Mesendoderm (in vitro differentiated cells): Measurements from ENCODE around the gene ABHD17A.

Source experiments
- DNase-seq: peaks from one replicate; pipeline ENCODE4 v3.0.0; 2013
- H2AK5ac ChIP-seq: 2 replicates; pipeline ENCODE4 v1.6.1; 2013; ENCODE audit warnings: low read length, inconsistent platforms
- H2BK120ac ChIP-seq: 2 replicates; pipeline ENCODE4 v1.6.1; 2013; ENCODE audit warnings: low read depth, mild to moderate bottlenecking, low read length, moderate library complexity, mixed read lengths
- H2BK15ac ChIP-seq: replicated peaks from 2 replicates; pipeline ENCODE4 v1.6.1; 2013; ENCODE audit warnings: low read depth, mild to moderate bottlenecking, moderate library complexity
- H2BK5ac ChIP-seq: 2 replicates; pipeline ENCODE4 v1.6.1; 2013; ENCODE audit warnings: low read length, inconsistent platforms
- H3K18ac ChIP-seq: 2 replicates; pipeline ENCODE4 v1.6.1; 2013; ENCODE audit warnings: mild to moderate bottlenecking, low read length, mixed read lengths
- H3K23ac ChIP-seq: one replicate; pipeline ENCODE4 v1.6.1; 2013; ENCODE audit warnings: low read length
- H3K27ac ChIP-seq: 2 replicates; pipeline ENCODE4 v1.5.1; 2013; ENCODE audit warnings: low read depth, mild to moderate bottlenecking, inconsistent platforms, low read length, moderate library complexity
- H3K27me3 ChIP-seq: 2 replicates; pipeline ENCODE4 v1.6.1; 2013; ENCODE audit warnings: low read length, control low read depth, mild to moderate bottlenecking, inconsistent platforms; ENCODE audit not compliant: insufficient read depth, poor library complexity
- H3K36me3 ChIP-seq: 2 replicates; pipeline ENCODE4 v1.6.1; 2013; ENCODE audit warnings: low read length, inconsistent platforms; ENCODE audit not compliant: control insufficient read depth, insufficient read depth
- H3K4ac ChIP-seq: one replicate; pipeline ENCODE4 v1.6.1; 2013; ENCODE audit warnings: low read depth, mild to moderate bottlenecking, low read length, moderate library complexity
- H3K4me1 ChIP-seq: 2 replicates; pipeline ENCODE4 v1.6.1; 2013; ENCODE audit warnings: low read depth, low read length, inconsistent platforms; ENCODE audit not compliant: control insufficient read depth
- H3K4me2 ChIP-seq: 2 replicates; pipeline ENCODE4 v1.6.1; 2013; ENCODE audit warnings: low read length
- H3K4me3 ChIP-seq: 2 replicates; pipeline ENCODE4 v1.5.1; 2013; ENCODE audit warnings: mild to moderate bottlenecking, low read length
- H3K56ac ChIP-seq: one replicate; pipeline ENCODE4 v1.6.1; 2013; ENCODE audit warnings: low read length
- H3K79me1 ChIP-seq: 2 replicates; pipeline ENCODE4 v1.6.1; 2013; ENCODE audit warnings: low read length, inconsistent platforms
- H3K79me2 ChIP-seq: 2 replicates; pipeline ENCODE4 v1.6.1; 2013; ENCODE audit warnings: mild to moderate bottlenecking, low read length; ENCODE audit not compliant: control insufficient read depth, insufficient read depth
- H3K9ac ChIP-seq: 2 replicates; pipeline ENCODE4 v1.6.1; 2013; ENCODE audit warnings: low read length, inconsistent platforms
- H4K5ac ChIP-seq: one replicate; pipeline ENCODE4 v1.6.1; 2013; ENCODE audit warnings: low read length
- H4K8ac ChIP-seq: one replicate; pipeline ENCODE4 v1.6.1; 2013; ENCODE audit warnings: low read depth, mild to moderate bottlenecking, control low read depth, low read length, moderate library complexity
- WGBS: extraction: QIAGEN DNeasy Blood & Tissue Kit; methylation state at CpG from one replicate; pipeline ENCODE4 v1.1.7; 2013; ENCODE audit warnings: low lambda C conversion rate, missing lambda C conversion rate; ENCODE audit not compliant: insufficient coverage; ENCODE audit errors: extremely low coverage; 5-methylcytosine and 5-hydroxymethylcytosine counted together

The ABHD17A gene

DNA sequence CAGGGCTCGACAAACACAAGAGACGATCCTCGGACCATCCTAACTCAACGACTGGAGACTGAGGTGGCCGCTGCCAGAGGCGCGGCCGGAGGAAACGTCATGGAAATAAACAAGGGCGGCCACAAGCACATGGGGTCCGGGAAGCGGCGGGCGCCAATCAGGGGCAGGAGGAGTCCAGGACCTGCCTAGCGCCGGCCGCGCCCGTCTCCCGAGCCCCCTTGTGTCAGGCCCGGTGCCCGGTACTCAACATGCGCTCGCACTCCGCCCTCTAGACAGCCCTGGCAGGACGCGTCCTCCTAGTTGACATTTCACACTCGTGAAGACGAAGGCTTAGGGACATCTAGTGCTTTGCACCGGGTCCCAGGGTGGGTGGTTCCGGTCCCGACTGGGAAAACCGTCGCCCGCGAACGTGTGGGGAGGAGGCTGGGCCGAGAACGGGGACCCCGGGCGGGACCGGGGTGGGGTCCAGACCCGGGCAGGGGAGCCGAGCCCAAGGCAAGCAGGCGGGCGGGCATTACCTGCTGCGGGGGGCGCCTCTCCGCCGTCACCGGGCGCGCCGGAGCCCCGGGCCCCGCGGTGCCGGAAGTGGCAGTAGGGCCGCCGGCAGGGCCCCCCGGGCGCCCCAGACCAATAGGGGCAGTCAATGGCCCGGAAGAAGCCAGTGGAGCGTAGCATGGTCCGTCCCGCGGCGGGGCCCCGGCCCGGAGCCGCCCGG, 37.5 kb downstream of the ABHD17A start:
- DNase-seq = peak; percentile 74
- H3K79me1 ChIP-seq = peaks cover 25% of the 10 kb centered on the region

DNA sequence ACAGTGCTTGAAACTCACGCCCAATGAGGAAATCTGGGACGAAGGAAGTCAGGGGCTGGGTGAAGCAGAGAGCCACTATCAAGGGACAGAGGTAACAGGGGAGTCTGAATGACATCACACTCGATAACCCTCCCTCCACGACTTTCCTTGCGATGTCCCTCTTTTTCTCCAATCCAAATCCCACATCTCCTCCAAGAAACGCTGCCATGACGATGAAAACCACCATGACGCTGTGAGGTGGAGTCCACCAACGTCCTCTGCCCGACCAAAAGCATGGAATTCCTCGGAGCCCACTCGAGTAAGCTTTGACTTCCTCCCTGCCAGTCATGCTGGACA, 38.0 kb downstream of the ABHD17A start:
- no peak overlapping the region for H4K5ac ChIP-seq
- H3K79me1 ChIP-seq = peaks cover 25% of the 10 kb centered on the region
- H3K4me2 ChIP-seq = peak overlapping the region; percentile 53
- peak overlapping the region; percentile 97 for H3K4me3 ChIP-seq
- H3K23ac ChIP-seq = no peak overlapping the region
- peaks cover 4% of the 10 kb centered on the region for H3K4me1 ChIP-seq
- no peaks in the 10 kb centered on the region for H3K36me3 ChIP-seq
- no peak overlapping the region for H2AK5ac ChIP-seq
- DNase-seq = no peak
- no CpG with 5 or more reads among the region's 12 CpGs for WGBS
- no peak overlapping the region for H3K27ac ChIP-seq
- H3K9ac ChIP-seq = peak overlapping the region; percentile 93
- H2BK5ac ChIP-seq = no peak overlapping the region
- H3K27me3 ChIP-seq = no peaks in the 10 kb centered on the region
- no peak overlapping the region for H3K4ac ChIP-seq
- no peak overlapping the region for H2BK15ac ChIP-seq
- H4K8ac ChIP-seq = no peak overlapping the region
- H3K79me2 ChIP-seq = peaks cover 56% of the 10 kb centered on the region
- no peak overlapping the region for H3K18ac ChIP-seq
- peak overlapping the region; percentile 96 for H3K56ac ChIP-seq
- H2BK120ac ChIP-seq = no peak overlapping the region

More for the DNA sequence above, 37.5 kb downstream of the ABHD17A start:
- H3K4me3 ChIP-seq = peak overlapping the region; percentile 97
- H4K8ac ChIP-seq = no peak overlapping the region
- no peak overlapping the region for H2BK5ac ChIP-seq
- H3K18ac ChIP-seq = peak overlapping the region; percentile 88
- H3K36me3 ChIP-seq = no peaks in the 10 kb centered on the region
- H2BK15ac ChIP-seq = no peak overlapping the region
- H3K4me1 ChIP-seq = peaks cover 4% of the 10 kb centered on the region
- no peak overlapping the region for H4K5ac ChIP-seq
- no peak overlapping the region for H3K23ac ChIP-seq
- peak overlapping the region; percentile 93 for H3K9ac ChIP-seq
- H3K56ac ChIP-seq = peak overlapping the region; percentile 96
- H3K79me2 ChIP-seq = peaks cover 51% of the 10 kb centered on the region
- no peak overlapping the region for H2BK120ac ChIP-seq
- WGBS = no CpG with 5 or more reads among the region's 72 CpGs
- peak overlapping the region; percentile 53 for H3K4me2 ChIP-seq
- peak overlapping the region; percentile 91 for H3K4ac ChIP-seq
- H2AK5ac ChIP-seq = no peak overlapping the region
- H3K27me3 ChIP-seq = no peaks in the 10 kb centered on the region
- H3K27ac ChIP-seq = peak overlapping the region; percentile 98

DNA sequence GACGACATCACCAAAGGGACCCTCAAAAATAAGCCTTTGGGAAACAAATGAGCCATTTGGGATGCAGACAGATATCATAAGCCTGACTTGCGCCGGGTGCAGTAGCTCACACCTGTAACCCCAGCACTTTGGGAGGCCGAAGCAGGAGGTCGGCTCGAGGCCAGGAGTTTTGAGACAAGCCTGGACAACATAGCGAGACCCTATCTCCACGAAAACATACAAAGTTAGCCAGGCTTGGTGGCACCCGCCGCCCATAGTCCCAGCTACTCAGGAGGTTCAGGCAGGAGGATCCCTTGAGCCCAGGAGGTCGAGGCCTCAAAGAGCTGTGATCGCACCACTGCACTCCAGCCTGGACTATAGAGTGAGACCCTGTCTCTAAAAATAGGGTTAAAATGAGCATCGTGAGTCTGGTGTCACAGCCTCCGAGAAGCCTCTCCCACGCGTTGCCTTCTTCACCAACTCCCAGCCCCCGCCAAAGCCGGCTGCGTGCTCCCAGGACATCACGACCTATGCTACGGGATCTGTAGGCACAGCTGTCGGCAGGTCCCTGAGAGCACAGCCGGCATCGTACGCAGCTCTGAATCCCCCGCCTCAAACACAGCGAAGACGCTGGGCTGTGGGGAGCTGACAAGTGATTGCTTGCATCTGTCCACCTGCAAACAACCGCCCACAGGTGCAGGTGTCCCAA, 38.6 kb downstream of the ABHD17A start:
- no peaks in the 10 kb centered on the region for H3K36me3 ChIP-seq
- H2BK120ac ChIP-seq = no peak overlapping the region
- no peak overlapping the region for H3K27ac ChIP-seq
- no peak overlapping the region for H3K4me3 ChIP-seq
- no peaks in the 10 kb centered on the region for H3K27me3 ChIP-seq
- peak overlapping the region; percentile 93 for H3K9ac ChIP-seq
- H3K79me1 ChIP-seq = peaks cover 27% of the 10 kb centered on the region
- H2AK5ac ChIP-seq = no peak overlapping the region
- DNase-seq = no peak
- no peak overlapping the region for H4K8ac ChIP-seq
- H3K4me1 ChIP-seq = peaks cover 4% of the 10 kb centered on the region
- H3K4me2 ChIP-seq = peak overlapping the region; percentile 15
- H3K18ac ChIP-seq = no peak overlapping the region
- peak overlapping the region; percentile 34 for H3K56ac ChIP-seq
- no peak overlapping the region for H2BK5ac ChIP-seq
- H3K4ac ChIP-seq = no peak overlapping the region
- peaks cover 59% of the 10 kb centered on the region for H3K79me2 ChIP-seq
- no peak overlapping the region for H2BK15ac ChIP-seq
- H3K23ac ChIP-seq = no peak overlapping the region
- no peak overlapping the region for H4K5ac ChIP-seq
- WGBS = no CpG with 5 or more reads among the region's 29 CpGs

DNA sequence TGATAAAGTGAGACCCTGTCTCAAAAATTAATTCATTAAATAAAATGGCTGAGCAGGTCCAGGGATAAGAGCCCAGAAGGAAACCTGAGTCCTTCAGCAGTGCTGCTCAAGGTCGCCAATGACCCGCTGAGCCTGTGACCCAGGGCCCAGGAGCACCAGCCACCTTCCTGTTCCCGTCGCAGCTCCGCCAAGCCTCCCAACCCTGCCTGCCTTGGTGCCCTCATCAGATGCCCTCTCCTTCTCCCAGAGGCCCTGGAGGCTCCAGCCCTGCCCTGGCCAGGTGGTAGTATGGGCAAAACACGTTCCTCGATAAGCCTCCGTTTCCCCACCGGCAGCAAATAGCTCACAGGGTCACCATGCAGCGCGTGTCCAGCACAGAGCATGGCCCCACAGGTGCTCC, 39.7 kb downstream of the ABHD17A start:
- Histone ChIP-seq H3K4ac (no peak overlapping the region), H3K36me3 (no peaks in the 10 kb centered on the region), H2BK5ac (no peak overlapping the region), H2AK5ac (no peak overlapping the region), H4K8ac (no peak overlapping the region), H3K27me3 (no peaks in the 10 kb centered on the region), H3K79me2 (peaks cover 70% of the 10 kb centered on the region), H3K27ac (no peak overlapping the region), H3K79me1 (peaks cover 28% of the 10 kb centered on the region), H3K4me2 (no peak overlapping the region), H3K23ac (no peak overlapping the region), H3K4me3 (no peak overlapping the region), H4K5ac (no peak overlapping the region), H3K18ac (no peak overlapping the region), H3K56ac (no peak overlapping the region), H2BK120ac (no peak overlapping the region), H3K9ac (no peak overlapping the region), H2BK15ac (no peak overlapping the region), H3K4me1 (peaks cover 4% of the 10 kb centered on the region)
- DNase-seq = no peak
- WGBS = no CpG with 5 or more reads among the region's 11 CpGs

DNA sequence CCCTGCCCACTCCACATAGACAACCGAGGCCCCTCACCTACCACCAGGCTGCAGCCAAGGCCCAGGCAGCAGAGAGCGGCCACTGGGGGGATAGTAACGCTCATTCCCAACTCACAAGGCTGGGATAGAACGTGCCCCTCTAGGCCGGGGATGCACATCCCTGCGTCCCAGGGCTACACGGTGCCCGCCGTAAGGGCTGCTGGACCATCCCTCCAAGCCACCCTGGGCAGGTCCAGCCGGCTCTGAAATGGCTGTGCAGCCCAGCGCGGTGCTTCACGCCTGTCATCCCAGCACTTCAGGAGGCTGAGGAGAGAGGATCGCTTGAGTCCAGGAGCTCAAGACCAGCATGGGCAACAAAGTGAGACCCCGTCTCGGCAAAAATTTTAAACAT, 40.2 kb downstream of the ABHD17A start:
- Histone ChIP-seq H3K27ac (no peak overlapping the region), H3K4me3 (no peak overlapping the region), H3K56ac (no peak overlapping the region), H3K18ac (no peak overlapping the region), H4K8ac (no peak overlapping the region), H3K79me2 (peaks cover 74% of the 10 kb centered on the region), H2BK120ac (no peak overlapping the region), H4K5ac (no peak overlapping the region), H3K79me1 (peaks cover 31% of the 10 kb centered on the region), H2BK15ac (no peak overlapping the region), H3K36me3 (no peaks in the 10 kb centered on the region), H3K9ac (no peak overlapping the region), H3K23ac (no peak overlapping the region), H3K27me3 (no peaks in the 10 kb centered on the region), H3K4ac (no peak overlapping the region), H2AK5ac (no peak overlapping the region), H3K4me1 (peaks cover 4% of the 10 kb centered on the region), H3K4me2 (no peak overlapping the region), H2BK5ac (no peak overlapping the region)
- no CpG with 5 or more reads among the region's 16 CpGs for WGBS
- no peak for DNase-seq
